Ramos (cell line): Measurements from ENCODE around the gene IGFBP1.
"Not testable (repeated sequence)": the region's sequence is repeated elsewhere in the genome, so short reads cannot be mapped to it uniquely, and the experiment has no call there.

Experiments
- in situ Hi-C: fragments of 300-500 bp; cut with MboI; formaldehyde crosslinking; loops from one replicate; pipeline ENCODE4 v1.14.3; 2022; ENCODE audit warnings: low sequenced_read_pairs; ENCODE audit not compliant: unreplicated experiment

IGFBP1 gene

DNA sequence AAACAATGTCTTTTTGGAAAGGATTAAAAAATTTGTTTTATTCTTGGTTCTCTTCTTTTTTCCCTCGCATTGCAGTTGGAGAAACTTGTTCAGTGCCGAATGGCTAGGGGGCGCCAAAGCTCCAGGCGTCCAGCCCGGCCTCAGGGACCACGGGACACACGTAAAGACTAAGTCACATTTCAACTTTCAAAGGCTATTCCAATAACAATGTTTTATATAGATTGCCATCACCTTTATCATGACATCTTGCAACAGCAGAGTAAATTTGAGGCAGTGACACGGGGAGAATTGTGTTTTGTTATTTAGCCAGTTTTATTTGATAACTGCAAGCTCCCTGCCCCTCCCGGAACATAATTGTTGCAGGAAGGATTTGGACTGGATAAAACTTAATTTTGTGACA is 35.0 kb downstream of the IGFBP1 start:
- in situ Hi-C loops = loop anchor here (10.0 kb wide), 1 partner anchor 1262 kb away; no protein-coding TSS in a partner anchor

DNA sequence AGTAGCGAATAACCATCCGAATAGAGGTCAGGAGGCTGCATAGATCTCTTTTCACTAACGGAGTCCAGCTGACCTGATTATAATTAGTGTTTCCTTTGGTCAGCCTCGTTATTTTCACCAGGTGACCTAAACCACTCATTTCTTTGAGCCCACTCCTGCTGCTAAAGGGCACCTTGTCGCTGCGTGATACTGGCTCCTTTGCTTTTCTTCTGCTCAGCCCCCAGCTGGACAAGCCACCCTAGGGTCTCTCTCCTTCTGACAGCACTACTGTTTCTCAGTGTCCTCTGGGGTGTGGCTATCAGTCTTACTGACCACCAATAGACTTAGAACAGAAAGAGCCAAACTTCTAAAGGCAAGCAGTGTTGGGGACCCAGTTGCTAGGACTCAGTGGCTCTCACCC is 35.5 kb downstream of the IGFBP1 start:
- in situ Hi-C loops = loop anchor here (10.0 kb wide), 1 partner anchor 1261 kb away; no protein-coding TSS in a partner anchor

DNA sequence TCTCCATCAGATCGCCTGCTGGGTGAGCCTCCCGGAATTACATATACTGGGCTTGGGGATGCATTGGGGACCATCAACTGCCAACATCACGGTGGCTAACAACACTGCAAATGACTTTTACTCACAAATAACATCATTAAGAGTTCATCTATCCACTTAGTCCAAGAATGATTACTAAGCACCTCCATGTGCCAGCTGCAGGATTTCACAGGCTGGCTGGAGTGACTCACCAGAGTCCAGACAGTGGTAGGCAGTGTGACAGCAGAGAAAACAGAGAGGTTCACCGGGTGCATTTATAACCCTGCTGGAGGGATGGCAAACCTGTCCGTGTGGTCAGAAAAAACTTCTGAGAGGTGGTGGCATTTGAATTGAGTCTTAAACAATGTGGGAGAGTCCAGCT is 36.0 kb downstream of the IGFBP1 start:
- in situ Hi-C loops = loop anchor here (10.0 kb wide), 1 partner anchor 1261 kb away; no protein-coding TSS in a partner anchor

DNA sequence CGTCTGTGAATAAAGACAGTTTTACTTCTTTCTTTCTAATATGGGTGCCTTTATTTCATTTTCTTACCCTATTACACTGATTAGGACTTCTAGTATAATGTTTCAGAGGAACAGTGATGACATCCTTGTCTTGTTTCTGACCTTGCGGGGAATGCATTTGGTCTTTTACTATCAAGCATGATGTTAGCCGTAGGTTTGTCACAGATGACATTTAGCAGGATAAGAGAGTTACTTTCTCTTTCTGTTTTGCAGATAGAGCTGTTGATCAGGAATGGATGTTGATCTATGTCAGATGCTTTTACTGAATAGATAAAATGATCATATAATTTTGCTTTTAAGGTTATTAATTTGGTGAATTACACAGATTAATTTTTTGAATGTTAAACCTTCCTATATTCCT is 39.4 kb downstream of the IGFBP1 start:
- in situ Hi-C loops = loop anchor here (10.0 kb wide), 1 partner anchor 1257 kb away; no protein-coding TSS in a partner anchor

DNA sequence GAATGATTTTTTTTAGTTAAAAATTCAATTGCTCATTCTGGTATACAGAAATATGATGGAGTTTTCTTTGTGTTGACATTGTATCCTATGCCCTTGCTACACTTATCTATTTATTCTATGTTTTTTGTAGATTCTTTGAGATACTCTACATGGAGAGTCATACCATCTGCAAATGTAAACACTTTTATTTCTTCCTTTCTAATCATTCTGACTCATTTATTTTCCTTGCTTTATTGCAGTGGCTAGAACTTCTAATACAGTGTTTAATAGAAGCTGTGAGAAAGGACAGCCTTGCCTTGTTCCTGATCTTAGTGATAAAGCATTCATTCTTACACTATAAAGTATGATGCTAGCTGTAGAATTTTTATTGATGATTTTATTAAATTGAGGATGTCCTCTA is 42.7 kb downstream of the IGFBP1 start:
- in situ Hi-C loops = no loop called here

DNA sequence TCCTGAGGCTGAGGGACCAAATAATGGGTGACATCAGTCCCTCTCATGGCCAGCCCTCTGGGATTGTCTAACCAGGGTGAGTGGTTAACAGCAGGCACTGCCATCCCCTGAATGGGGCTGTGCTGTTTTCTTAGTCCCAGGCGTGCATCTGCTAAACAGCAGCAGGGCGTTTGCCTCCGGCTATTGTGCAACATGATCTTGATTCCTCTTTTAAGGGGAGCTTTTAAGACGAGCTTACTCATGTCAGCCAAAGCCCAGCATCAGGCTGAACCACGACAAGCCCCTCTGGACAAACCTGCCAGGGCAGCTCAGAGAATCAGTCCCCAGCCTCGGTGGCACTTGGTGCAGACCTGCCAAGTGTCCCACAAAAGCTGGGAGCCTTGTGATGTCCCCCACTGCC is 49.0 kb downstream of the IGFBP1 start:
- in situ Hi-C loops = no loop called here

DNA sequence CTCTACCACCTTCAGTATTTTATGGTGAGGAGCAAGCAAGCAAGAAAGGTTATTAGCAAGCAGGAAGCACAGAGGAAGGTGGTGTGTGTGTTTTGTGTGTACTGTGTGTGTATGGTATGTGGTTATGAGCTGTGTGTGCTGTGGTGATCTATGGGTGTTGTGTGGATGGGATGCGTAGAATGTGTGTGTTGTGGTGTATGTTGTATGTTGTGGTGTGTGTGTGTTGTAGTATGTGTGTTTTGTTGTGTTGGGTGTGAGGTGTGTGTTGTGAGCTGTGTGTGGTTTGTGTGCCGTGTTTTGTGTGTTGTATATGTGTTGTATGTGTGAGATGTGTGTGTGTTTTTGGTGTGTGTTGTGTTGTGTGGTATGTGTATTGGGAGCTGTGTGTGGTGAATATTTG is 49.6 kb downstream of the IGFBP1 start:
- in situ Hi-C loops = no loop called here

DNA sequence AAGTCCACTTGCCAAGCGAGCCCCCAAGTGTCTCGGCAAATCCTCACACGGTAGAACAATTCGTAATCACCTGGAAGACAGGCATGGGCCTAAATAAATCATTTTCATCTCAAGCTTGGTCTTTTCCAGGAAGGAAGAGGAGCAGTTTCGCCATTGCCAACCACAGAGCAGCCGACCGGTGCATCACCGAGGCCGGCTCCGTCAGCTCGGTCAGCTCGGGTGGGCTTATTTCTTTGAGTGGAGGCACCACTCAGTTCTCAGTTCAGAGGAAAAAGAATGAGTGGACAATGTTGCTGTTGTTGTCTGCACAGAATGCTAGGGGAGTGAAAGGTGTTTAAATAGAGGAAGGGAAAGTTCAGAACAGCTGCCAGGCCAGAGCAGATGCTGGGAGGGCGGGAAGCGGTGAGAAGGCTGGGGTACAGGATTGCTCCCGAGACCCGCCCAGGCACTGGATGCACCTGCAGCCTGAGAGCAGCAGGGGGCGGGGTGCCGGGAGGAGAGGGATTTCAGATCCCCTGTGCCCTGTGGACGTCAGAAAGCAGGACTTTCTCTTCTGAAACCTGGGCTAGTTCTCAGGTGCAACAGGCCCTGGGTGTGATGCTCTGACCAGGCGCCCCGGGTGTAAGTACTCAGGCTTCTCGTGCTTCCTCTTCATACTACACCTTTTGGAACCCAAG is 50.5 kb downstream of the IGFBP1 start:
- in situ Hi-C loops = no loop called here

DNA sequence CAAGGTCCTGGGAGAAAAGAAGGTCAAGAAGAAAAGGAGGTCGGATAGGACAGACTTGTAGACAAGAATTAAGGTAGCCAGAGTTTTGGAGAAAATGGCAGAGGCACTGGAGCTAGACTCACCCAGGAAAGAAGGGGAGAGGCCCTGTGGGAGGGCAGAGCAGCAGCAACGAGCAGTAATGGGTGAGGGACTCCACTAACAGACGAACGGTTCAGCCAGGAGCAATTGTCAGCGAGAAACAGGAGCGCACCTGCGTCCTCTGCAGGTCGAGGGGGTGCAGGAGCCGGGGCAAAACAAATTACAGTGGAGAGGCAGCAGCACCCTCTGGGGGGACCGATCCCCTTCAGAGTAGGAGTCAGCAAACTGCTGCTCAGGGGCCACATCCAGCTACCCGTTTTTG is 51.3 kb downstream of the IGFBP1 start:
- in situ Hi-C loops = no loop called here

DNA sequence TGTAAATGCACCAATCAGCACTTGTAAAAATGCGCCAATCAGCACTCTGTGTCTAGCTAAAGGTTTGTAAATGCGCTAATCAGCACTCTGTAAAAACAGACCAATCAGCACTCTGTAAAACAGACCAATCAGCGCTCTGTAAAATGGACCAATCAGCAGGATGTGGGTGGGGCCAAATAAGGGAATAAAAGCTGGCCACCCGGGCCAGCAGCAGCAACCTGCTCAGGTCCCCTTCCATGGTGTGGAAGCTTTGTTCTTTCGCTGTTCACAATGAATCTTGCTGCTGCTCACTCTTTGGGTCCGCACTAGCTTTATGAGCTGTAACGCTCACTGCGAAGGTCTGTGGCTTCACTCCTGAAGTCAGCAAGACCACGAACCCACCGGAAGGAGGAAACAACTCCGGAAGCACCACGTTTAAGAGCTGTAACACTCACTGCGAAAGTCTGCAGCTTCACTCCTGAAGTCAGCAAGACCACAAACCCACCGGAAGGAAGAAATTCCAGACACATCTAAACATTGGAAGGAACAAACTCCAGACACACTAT is 52.0 kb downstream of the IGFBP1 start:
- in situ Hi-C loops = not testable (repeated sequence)

DNA sequence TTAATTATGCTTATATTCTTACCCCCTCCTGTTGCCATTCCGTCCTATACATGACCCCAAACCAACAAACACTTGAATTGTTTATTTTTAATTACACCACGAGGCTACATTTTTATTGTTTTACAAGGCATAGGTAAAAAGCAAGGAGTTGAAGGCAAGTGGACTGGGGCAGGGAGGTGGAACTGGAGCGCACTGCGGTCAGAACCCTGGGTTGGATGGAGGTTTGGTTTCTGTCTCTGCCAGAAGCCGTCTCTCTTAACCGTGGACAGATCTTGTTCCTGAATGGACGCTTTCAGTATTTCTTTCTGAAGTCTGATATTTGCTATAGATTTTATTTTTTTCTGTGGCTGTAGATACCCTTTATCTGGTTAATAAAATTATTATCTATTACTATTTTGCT is 52.7 kb downstream of the IGFBP1 start:
- in situ Hi-C loops = no loop called here
